ENCODE results near the gene ALOXE3. TPM values are rescaled to one million over a fixed set of nuclear protein-coding genes. Genes with fewer than 3 reads are reported as not detected.

The ALOXE3 gene
- total RNA-seq, 2 donors from 2014 or later: not detected

DNA sequence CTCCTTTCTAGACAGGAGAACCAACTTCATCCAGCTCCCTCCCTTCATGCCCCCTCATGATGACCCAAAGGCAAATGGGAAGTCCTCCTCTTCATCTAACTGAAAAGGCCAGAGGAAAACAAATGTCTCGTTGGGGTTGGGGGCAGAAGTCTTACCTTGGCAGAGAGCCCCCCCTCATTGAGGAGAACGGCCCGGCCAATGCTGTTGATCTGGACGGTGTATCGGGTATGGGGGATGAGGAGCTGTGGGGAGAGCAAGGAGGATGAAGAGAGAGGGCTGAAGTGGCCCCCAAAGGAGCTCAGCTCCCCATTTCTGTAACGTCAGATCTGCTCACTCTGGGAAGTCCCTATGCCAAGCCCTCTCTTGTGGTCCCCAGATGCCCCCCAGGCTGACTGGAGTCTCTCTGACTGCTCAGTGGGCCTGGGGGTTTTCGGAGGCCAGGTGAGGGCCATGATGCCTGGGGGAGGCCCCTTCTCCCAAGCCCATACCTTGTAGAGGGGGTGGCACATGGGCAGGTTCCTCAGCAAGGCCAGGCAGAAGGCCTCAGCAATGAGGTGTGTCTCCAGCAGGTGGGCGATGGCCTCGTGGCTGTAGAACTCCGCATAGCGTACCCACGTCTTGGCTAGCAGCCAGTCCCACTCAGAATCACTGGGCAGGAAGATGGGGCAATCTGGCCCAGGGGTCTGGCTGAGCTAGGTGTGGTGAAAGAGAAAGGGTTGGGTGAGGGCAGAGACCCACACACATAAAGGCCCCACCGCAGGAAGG lies 41.6 kb downstream of the ALOXE3 start:
- peaks cover 33 to 34% of the 10 kb centered on the region in 2 donors for H3K4me1 Mint-ChIP-seq (ENCODE audit: low read depth in 2 of 2)
- no peak for ATAC-seq
- H3K36me3 Mint-ChIP-seq: no peaks in the 10 kb centered on the region
- H3K4me3 Mint-ChIP-seq: no peak overlapping the region
- H3K27me3 Mint-ChIP-seq: peaks cover 25 to 30% of the 10 kb centered on the region in 2 donors
- no peak overlapping the region for H3K27ac Mint-ChIP-seq
- H3K9me3 Mint-ChIP-seq: no peaks in the 10 kb centered on the region
- no peak for DNase-seq (ENCODE audit: low spot score)

DNA sequence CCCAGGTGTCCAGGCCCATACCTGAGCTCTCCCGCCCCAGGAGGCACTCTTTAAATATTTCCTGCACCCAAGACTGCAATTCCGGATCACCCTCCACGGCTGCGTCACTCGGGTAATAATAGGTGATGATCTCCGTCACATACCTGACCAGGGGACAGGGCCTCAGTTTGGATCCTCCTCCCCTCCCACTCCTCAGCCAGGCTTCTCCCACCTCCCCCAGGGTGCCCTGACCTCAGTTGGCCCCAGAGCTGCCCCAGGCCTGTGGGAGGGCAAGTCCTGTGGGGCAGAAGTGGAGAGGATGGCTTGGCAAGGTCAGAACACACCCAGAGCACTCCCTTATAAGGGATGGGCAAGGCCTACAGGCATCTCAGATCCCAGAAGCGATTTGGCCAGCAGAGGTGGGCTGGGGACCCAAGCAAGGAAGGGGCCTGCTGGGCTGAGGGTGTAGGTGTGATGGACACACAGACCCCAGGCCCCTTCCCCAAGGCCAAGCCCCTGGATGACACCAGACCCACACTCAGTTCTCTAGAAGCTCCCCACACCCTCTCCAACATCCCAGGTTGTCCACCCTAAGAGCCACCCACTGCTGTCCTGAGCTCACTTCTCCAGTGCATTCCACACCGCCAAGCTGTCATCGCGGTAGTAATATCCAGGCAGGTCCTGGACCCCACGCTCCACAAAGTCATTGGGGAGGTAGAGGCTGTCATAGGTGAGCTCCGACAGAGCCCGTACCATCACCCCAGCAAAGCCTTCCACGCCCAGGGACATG lies 42.6 kb downstream of the ALOXE3 start:
- no peaks in the 10 kb centered on the region for H3K36me3 Mint-ChIP-seq
- no peak overlapping the region for H3K27ac Mint-ChIP-seq
- peaks cover 33 to 34% of the 10 kb centered on the region in 2 donors for H3K4me1 Mint-ChIP-seq (ENCODE audit: low read depth in 2 of 2)
- ATAC-seq (no peak), DNase-seq (ENCODE audit: low spot score) (no peak)
- no peak overlapping the region for H3K4me3 Mint-ChIP-seq
- peaks cover 25 to 31% of the 10 kb centered on the region in 2 donors for H3K27me3 Mint-ChIP-seq
- H3K9me3 Mint-ChIP-seq: no peaks in the 10 kb centered on the region

GRCh38 chr17:8075081-8075480 lies 43.2 kb downstream of the ALOXE3 start:
- no peak for DNase-seq (ENCODE audit: low spot score)
- H3K4me3 Mint-ChIP-seq: peak overlapping the region; percentile 40
- H3K27me3 Mint-ChIP-seq: peaks cover 28 to 37% of the 10 kb centered on the region in 2 donors
- peak overlapping the region in 1 of 2 donors; percentile 49 for H3K27ac Mint-ChIP-seq
- no peak for ATAC-seq
- H3K36me3 Mint-ChIP-seq: no peaks in the 10 kb centered on the region
- H3K4me1 Mint-ChIP-seq (ENCODE audit: low read depth in 2 of 2): peaks cover 29 to 32% of the 10 kb centered on the region in 2 donors
- H3K9me3 Mint-ChIP-seq: no peaks in the 10 kb centered on the region

DNA sequence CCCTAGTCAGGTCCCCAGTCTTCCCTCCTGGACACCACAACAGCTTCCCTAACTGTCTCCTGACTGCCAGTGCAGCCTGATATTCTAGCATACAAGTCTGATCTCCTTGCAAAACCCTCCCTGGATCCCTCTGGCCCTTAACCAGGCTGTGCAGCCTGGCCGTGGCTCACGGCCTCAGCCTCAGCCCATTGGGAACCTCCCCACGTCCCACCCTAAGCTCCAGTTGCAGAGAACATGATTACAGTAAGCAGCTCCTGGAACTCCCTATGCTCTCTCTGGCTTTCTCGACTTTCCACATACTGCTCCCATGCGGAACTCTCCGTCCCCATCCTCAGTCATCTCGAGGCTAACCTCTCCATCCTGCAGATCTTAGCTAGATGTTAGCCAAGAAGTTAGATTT lies 43.8 kb downstream of the ALOXE3 start:
- Mint-ChIP-seq H3K4me1 (ENCODE audit: low read depth in 2 of 2) (peaks cover 27% of the 10 kb centered on the region in 2 donors), H3K27ac (peak overlapping the region in 1 of 2 donors; percentile 49)
- DNase-seq (ENCODE audit: low spot score): no peak

DNA sequence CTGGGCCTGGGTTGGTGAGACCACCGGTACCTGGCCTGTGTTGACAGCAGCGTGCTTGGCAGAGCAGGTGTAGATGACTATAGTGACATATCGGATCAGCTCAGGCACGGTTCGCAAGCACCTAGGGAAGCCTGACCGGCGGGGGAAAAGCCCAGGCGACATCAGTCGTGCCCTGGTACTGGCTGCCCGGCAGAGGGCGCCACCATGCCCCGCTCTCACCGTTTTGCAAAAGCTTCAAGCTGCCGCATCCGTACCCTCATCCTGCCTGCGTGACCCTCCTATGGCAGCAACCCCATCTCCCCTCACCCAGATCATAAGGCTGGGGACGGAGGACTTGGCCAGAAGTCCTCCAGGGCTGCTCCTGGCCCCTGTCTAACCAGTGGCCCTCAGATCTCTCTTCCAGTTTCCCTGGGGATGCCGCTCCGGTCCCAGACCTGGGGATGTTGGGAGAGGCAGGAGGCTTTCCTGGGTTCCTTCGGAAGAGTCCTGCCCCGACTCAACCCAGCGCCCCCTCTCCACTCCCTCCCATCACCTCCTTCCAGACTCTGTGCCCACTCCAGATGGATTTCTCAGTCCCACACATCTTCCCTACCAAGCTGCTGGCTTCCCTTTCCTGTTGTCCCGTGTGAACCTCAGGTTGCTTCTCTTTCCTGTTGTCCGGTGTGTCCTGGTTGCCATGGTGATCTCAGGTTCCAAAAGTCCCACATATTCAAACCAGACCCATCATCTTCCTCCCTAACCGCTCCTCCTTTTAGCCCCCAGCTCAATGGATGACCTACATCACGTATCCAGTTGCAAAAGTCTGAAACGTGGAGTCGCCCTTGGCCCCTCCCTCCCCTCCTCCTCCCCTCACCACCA lies 44.5 kb downstream of the ALOXE3 start:
- H3K36me3 Mint-ChIP-seq: no peaks in the 10 kb centered on the region
- DNase-seq (ENCODE audit: low spot score): peak; percentile 86
- H3K27me3 Mint-ChIP-seq: peaks cover 29 to 37% of the 10 kb centered on the region in 2 donors
- H3K4me3 Mint-ChIP-seq: peak overlapping the region; percentile 74
- peak; percentile 79 to 86 for ATAC-seq
- no peaks in the 10 kb centered on the region for H3K9me3 Mint-ChIP-seq
- peak overlapping the region in 1 of 2 donors; percentile 61 for H3K27ac Mint-ChIP-seq
- peaks cover 24 to 27% of the 10 kb centered on the region in 2 donors for H3K4me1 Mint-ChIP-seq (ENCODE audit: low read depth in 2 of 2)

More for the DNA sequence above, 43.8 kb downstream of the ALOXE3 start:
- Mint-ChIP-seq H3K4me3 (peak overlapping the region; percentile 40), H3K9me3 (no peaks in the 10 kb centered on the region), H3K36me3 (no peaks in the 10 kb centered on the region), H3K27me3 (peaks cover 28 to 37% of the 10 kb centered on the region in 2 donors)
- ATAC-seq: no peak

GRCh38 chr17:8072729-8073461 lies 45.4 kb downstream of the ALOXE3 start:
- Mint-ChIP-seq H3K4me3 (peak overlapping the region; percentile 58), H3K27ac (peak overlapping the region; percentile 18 to 61), H3K36me3 (no peaks in the 10 kb centered on the region), H3K4me1 (ENCODE audit: low read depth in 2 of 2) (peaks cover 24 to 27% of the 10 kb centered on the region in 2 donors), H3K27me3 (peaks cover 30 to 37% of the 10 kb centered on the region in 2 donors), H3K9me3 (no peaks in the 10 kb centered on the region)
- DNase-seq (ENCODE audit: low spot score) (no peak), ATAC-seq (no peak)

DNA sequence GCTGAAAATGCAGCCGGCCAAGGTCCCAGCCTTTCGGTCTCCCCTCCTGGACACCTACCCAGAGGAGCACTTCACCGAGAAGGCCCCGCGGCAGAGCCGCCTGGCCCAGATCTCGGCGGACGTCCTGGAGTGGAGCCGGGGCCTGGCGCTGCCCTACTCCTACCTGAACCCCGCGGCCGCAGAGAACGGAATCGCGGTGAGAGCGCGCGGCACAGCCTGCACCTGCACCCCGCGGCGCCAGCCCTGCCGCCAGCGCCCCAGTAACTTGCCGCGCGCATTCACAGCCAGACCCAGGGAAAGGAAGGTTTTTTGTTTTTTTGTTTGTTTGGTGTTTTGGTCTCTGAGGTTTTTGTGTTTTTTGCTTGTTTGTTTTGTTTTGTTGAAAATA lies 46.0 kb downstream of the ALOXE3 start:
- H3K27ac Mint-ChIP-seq: peak overlapping the region in 1 of 2 donors; percentile 18
- no peaks in the 10 kb centered on the region for H3K9me3 Mint-ChIP-seq
- H3K4me3 Mint-ChIP-seq: peak overlapping the region; percentile 58
- no peaks in the 10 kb centered on the region for H3K36me3 Mint-ChIP-seq
- ATAC-seq (no peak), DNase-seq (ENCODE audit: low spot score) (no peak)
- H3K27me3 Mint-ChIP-seq: peaks cover 27 to 37% of the 10 kb centered on the region in 2 donors
- H3K4me1 Mint-ChIP-seq (ENCODE audit: low read depth in 2 of 2): peaks cover 24 to 27% of the 10 kb centered on the region in 2 donors

DNA sequence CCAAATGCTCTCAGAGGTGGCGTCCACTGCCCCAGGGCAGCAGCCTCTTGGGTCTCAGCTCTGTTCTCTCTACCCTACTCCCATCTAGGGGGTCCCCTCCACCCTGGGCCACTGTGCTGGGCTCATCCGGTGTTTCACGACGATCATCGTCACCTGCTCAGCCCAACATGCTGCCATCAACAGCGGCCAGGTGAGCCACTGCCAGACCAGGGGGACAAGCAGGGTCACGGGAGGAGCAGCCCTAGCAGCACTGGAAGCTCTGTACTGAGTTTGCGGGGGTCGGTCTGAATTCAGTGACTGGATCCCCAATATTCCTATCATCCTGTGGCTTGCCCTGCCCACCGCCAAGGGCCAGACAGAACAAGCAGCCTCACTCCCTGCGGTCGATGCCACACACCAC lies 46.8 kb downstream of the ALOXE3 start:
- Mint-ChIP-seq H3K4me1 (ENCODE audit: low read depth in 2 of 2) (peaks cover 24 to 27% of the 10 kb centered on the region in 2 donors), H3K4me3 (no peak overlapping the region), H3K27ac (no peak overlapping the region), H3K27me3 (peaks cover 27 to 37% of the 10 kb centered on the region in 2 donors), H3K9me3 (no peaks in the 10 kb centered on the region), H3K36me3 (no peaks in the 10 kb centered on the region)
- ATAC-seq (no peak), DNase-seq (ENCODE audit: low spot score) (no peak)

DNA sequence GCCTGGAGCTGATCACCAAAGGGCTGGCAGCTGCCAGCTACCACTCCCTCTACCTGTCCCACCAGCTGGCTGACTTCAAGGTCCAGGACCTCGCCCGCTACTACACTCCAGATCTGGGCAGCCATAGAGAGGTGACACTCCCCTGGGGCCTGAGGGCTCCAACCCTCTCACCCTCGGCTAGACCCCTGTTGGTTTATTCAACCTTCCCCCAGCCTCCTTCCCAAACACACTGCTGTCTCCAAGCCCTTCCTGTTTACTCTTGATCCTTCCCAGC lies 48.8 kb downstream of the ALOXE3 start:
- ATAC-seq (no peak), DNase-seq (ENCODE audit: low spot score) (no peak)
- Mint-ChIP-seq H3K4me1 (ENCODE audit: low read depth in 2 of 2) (peaks cover 18 to 23% of the 10 kb centered on the region in 2 donors), H3K27me3 (peaks cover 20 to 29% of the 10 kb centered on the region in 2 donors), H3K27ac (no peak overlapping the region), H3K4me3 (no peak overlapping the region), H3K9me3 (no peaks in the 10 kb centered on the region), H3K36me3 (no peaks in the 10 kb centered on the region)

- Mint-ChIP-seq H3K4me1 (ENCODE audit: low read depth in 2 of 2) (peaks cover 14 to 17% of the 10 kb centered on the region in 2 donors), H3K36me3 (no peaks in the 10 kb centered on the region), H3K4me3 (peak overlapping the region; percentile 38), H3K27me3 (peaks cover 17 to 23% of the 10 kb centered on the region in 2 donors), H3K27ac (peak overlapping the region in 1 of 2 donors; percentile 33), H3K9me3 (no peaks in the 10 kb centered on the region)
- ATAC-seq (peak in 1 of 2 donors; percentile 61), DNase-seq (ENCODE audit: low spot score) (no peak)
Measured at GRCh38 chr17:8068736-8069586, 49.4 kb downstream of the ALOXE3 start.

DNA sequence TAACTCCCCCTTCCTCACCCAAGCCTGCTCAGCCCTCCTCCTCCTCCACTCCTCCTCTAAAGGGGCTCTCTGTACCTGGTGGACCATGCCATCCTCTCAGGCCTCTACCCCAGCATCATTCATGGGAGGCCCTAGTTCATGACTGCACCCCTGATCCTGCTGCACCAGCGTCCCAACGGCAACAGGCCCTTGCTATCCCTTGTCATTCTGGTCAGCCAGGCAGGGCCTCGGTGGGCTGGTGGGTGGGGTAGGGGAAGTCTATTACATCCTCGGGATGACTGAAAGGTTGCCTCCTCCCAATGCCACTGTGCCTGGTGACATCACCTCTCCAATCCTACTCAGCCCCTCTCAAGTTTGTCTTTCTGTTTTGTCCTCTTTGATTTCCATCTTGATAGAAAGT lies 50.5 kb downstream of the ALOXE3 start:
- no peaks in the 10 kb centered on the region for H3K9me3 Mint-ChIP-seq
- peaks cover 5 to 10% of the 10 kb centered on the region in 2 donors for H3K4me1 Mint-ChIP-seq (ENCODE audit: low read depth in 2 of 2)
- no peak for DNase-seq (ENCODE audit: low spot score)
- no peak for ATAC-seq
- H3K4me3 Mint-ChIP-seq: no peak overlapping the region
- H3K27me3 Mint-ChIP-seq: peaks cover 18 to 22% of the 10 kb centered on the region in 2 donors
- no peaks in the 10 kb centered on the region for H3K36me3 Mint-ChIP-seq
- H3K27ac Mint-ChIP-seq: no peak overlapping the region

Measured in natural killer cell treated with Interleukin-12 subunit alpha and Interleukin-12 subunit beta and Interleukin-15 and Interleukin-18, amount 100 ng/mL, for 72 hours (primary cell).